Measurements from ENCODE around the gene AHCYL1.

DNA sequence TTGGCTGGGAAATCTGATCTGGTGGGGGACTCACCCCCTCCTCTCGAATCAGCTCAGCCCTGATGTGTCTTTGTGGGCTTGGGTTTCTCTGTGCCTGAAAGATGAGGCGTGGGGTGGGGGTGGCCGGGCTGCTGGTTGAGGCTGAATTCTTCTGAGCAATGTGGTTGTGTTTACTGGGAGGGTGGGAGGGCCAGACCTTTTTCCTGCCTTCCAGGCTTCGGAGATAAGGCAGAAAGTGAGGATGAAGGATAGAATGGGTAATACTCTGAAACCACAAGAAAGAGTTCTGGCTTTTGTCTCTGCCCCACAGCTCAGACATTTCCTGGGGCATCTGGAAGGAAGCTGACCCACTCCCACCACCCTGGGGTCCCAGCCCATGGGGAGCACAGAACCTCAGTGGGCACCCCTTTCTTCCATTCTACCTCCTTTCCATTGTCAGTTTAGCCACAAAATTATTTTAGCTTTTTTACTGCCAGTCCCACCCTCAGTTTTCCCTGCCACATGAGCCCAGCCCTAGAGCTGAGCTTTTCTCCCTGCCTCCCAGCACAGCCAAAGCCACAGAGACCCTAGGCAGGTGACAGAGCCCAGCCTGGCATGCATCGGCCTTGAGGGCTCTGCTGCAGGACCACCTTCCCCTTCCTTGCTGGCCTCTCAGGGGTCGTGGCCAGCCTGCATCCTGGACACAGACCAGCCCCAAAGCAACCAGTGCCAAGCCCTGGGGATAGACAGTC lies 74.7 kb downstream of the AHCYL1 start:
- TF ChIP-seq, protein P1, sequence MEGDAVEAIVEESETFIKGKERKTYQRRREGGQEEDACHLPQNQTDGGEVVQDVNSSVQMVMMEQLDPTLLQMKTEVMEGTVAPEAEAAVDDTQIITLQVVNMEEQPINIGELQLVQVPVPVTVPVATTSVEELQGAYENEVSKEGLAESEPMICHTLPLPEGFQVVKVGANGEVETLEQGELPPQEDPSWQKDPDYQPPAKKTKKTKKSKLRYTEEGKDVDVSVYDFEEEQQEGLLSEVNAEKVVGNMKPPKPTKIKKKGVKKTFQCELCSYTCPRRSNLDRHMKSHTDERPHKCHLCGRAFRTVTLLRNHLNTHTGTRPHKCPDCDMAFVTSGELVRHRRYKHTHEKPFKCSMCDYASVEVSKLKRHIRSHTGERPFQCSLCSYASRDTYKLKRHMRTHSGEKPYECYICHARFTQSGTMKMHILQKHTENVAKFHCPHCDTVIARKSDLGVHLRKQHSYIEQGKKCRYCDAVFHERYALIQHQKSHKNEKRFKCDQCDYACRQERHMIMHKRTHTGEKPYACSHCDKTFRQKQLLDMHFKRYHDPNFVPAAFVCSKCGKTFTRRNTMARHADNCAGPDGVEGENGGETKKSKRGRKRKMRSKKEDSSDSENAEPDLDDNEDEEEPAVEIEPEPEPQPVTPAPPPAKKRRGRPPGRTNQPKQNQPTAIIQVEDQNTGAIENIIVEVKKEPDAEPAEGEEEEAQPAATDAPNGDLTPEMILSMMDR (IDR thresholded peaks at IDR 0.05), result no peak
- no peak for TF ChIP-seq EP300 (IDR thresholded peaks at IDR 0.05)
